Natural killer cell (primary cell): ENCODE data around the gene KRTAP10-6. TPM values are rescaled to one million over a fixed set of nuclear protein-coding genes. Genes with fewer than 3 reads are reported as not detected.
A peak's percentile ranks its signal among the peaks of the same experiment; 100 is the strongest.
"Not testable (repeated sequence)": the region's sequence is repeated elsewhere in the genome, so short reads cannot be mapped to it uniquely, and the experiment has no call there.

ENCODE experiments used
- ATAC-seq, 3 donors: fragments of 150-1000 bp in 2 of 3; fragments of 200-7000 bp in 1 of 3; cut with Tn5 transposase; 1 replicate in 1 of 3; 2 replicates in 2 of 3; pipeline ENCODE4 v1.10.0; 2021; ENCODE audit warnings: mild to moderate bottlenecking in 2 of 3, moderate library complexity in 2 of 3
- DNase-seq, 2 donors: peaks; one replicate each; pipeline versions ENCODE4 v3.0.0 to v3.0.0-alpha.2; 2013 to 2021; ENCODE audit warnings: mixed read lengths in 1 of 2
- H3K27ac ChIP-seq: one replicate; pipeline ENCODE4 v1.5.1; 2013; ENCODE audit warnings: mild to moderate bottlenecking, low read length
- H3K27me3 ChIP-seq: one replicate; pipeline ENCODE4 v1.6.1; 2013; ENCODE audit warnings: low read length; ENCODE audit not compliant: control insufficient read depth, insufficient read depth
- H3K36me3 ChIP-seq: one replicate; pipeline ENCODE4 v1.6.1; 2013; ENCODE audit warnings: low read length; ENCODE audit not compliant: control insufficient read depth, insufficient read depth
- H3K4me1 ChIP-seq: one replicate; pipeline ENCODE4 v1.6.1; 2013; ENCODE audit warnings: low read length; ENCODE audit not compliant: control insufficient read depth, insufficient read depth
- H3K4me3 ChIP-seq: one replicate; pipeline ENCODE4 v1.5.1; 2013; ENCODE audit warnings: low read length
- H3K9me3 ChIP-seq: one replicate; pipeline ENCODE4 v1.6.1; 2013; ENCODE audit warnings: low read length; ENCODE audit not compliant: control insufficient read depth, insufficient read depth
- H3K27ac Mint-ChIP-seq, 2 donors: one replicate each; pipeline ENCODE4 v1.8.0; 2022; ENCODE audit warnings: mild to moderate bottlenecking in 2 of 2, mixed read lengths in 2 of 2, moderate library complexity in 1 of 2
- H3K27me3 Mint-ChIP-seq, 2 donors: one replicate each; pipeline ENCODE4 v1.8.0; 2022; ENCODE audit warnings: low read depth in 2 of 2, mixed read lengths in 2 of 2
- H3K36me3 Mint-ChIP-seq: one replicate; pipeline ENCODE4 v1.8.0; 2022; ENCODE audit warnings: mixed read lengths
- H3K4me1 Mint-ChIP-seq, 2 donors: one replicate each; pipeline ENCODE4 v1.8.0; 2022; ENCODE audit warnings: mixed read lengths in 2 of 2
- H3K4me3 Mint-ChIP-seq: one replicate; pipeline ENCODE4 v1.8.0; 2022; ENCODE audit warnings: mild to moderate bottlenecking, moderate library complexity, mixed read lengths
- H3K9me3 Mint-ChIP-seq, 2 donors: one replicate each; pipeline ENCODE4 v1.8.0; 2022; ENCODE audit warnings: mixed read lengths in 2 of 2
- CTCF ChIP-seq: fragments of 200-600 bp; IDR thresholded peaks from one replicate; pipeline ENCODE4 v1.8.0; 2022; ENCODE audit warnings: antibody characterized with exemption
- WGBS: methylation state at CpG from one replicate; pipeline ENCODE4 v1.1.7; 2013; ENCODE audit warnings: missing lambda C conversion rate; ENCODE audit not compliant: insufficient coverage; 5-methylcytosine and 5-hydroxymethylcytosine counted together
- intact Hi-C: fragments of 100-400 bp; cut with micrococcal nuclease; formaldehyde crosslinking; loops from one replicate; pipeline ENCODE4 v1.14.2; 2022
- total RNA-seq, 4 donors: library from RNA; stranded (reverse); fragments of 120-200 nt in 1 of 4; gene quantifications; one replicate each; pipeline versions ENCODE4 v1.2.3 to v1.2.4, GENCODE V29; 2013 to 2022

Gene KRTAP10-6
- total RNA-seq, 3 donors from 2014 or later (not counting 1 experiment from before 2014, with no cell fraction given) = not detected

DNA sequence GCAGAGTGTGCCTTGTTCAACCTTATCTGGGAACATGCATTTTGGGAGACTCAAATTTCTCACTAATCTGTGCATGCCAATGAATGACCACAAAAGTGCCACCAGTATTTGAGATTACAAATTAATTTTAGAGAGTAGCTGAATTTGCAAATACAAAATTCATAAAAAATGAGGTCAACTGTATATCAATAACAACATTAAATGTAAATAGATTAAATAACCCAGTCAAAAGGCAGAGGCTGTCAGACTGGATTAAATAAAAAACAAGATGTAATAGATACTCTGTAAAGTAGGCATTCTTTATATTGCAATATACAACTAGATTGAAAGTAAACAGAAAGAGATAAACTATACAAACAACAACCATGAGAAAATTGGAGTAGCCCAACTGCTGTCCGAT is 28.2 kb downstream of the KRTAP10-6 start:
- Mint-ChIP-seq H3K27ac (peak overlapping the region in 1 of 2 donors; percentile 61), H3K27me3 (peaks cover 2 to 3% of the 10 kb centered on the region in 2 donors), H3K4me1 (peaks cover 7 to 14% of the 10 kb centered on the region in 2 donors), H3K36me3 (peaks cover 12% of the 10 kb centered on the region), H3K4me3 (no peak overlapping the region), H3K9me3 (peaks cover 3 to 4% of the 10 kb centered on the region in 2 donors)
- Histone ChIP-seq H3K36me3 (no peaks in the 10 kb centered on the region), H3K27me3 (no peaks in the 10 kb centered on the region), H3K9me3 (no peaks in the 10 kb centered on the region), H3K4me3 (no peak overlapping the region), H3K27ac (no peak overlapping the region), H3K4me1 (no peaks in the 10 kb centered on the region)
- no peak for DNase-seq
- TF ChIP-seq CTCF = no peak
- intact Hi-C loops = no loop called here
- WGBS = no CpG with 5 or more reads among the region's 1 CpG
- ATAC-seq = no peak

DNA sequence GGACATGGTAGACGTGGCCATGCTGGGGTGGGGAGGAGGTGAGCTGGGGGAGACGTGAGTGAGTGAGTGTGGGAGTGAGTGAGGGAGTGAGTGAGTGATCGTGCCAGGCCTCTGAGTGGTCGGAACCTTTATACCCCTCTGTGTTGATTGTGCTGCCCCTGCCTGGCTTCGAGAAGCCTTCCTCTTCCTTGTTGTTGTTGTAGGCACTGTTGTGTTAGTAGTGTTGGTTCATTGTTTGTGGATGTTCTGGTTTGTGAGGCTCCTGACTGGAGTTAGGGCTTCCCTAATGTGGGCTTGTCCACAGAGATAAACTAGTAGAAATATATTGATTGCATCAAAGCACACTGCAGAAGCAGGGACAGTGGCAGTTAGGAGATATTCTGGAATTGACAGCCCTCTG is 33.6 kb downstream of the KRTAP10-6 start, which contains the start of gene KRTAP10-3:
Gene KRTAP10-3 (minus strand): TSS at position 101 of the 400 bp plus-strand sequence. CDS start 80 bp downstream, at position 21.
- H3K27me3 ChIP-seq = no peaks in the 10 kb centered on the region
- no peaks in the 10 kb centered on the region for H3K9me3 ChIP-seq
- H3K27ac Mint-ChIP-seq = no peak within 1 kb of the TSS
- H3K4me1 ChIP-seq = no peaks in the 10 kb centered on the region
- DNase-seq = no peak
- peaks cover 3 to 4% of the 10 kb centered on the region in 2 donors for H3K9me3 Mint-ChIP-seq
- H3K4me1 Mint-ChIP-seq = no peaks in the 10 kb centered on the region
- ATAC-seq = no peak
- peaks cover 12% of the 10 kb centered on the region for H3K36me3 Mint-ChIP-seq
- peaks cover 7 to 13% of the 10 kb centered on the region in 2 donors for H3K27me3 Mint-ChIP-seq
- no peak within 1 kb of the TSS for H3K4me3 Mint-ChIP-seq
- H3K36me3 ChIP-seq = no peaks in the 10 kb centered on the region
- H3K27ac ChIP-seq = no peak within 1 kb of the TSS
- WGBS = 81% methylated on average over 5 of the region's 5 CpGs
- TF ChIP-seq CTCF = no peak
- intact Hi-C loops = no loop called here
- H3K4me3 ChIP-seq = no peak within 1 kb of the TSS

- H3K9me3 Mint-ChIP-seq, H3K4me3 ChIP-seq, H3K4me3 Mint-ChIP-seq, H3K27me3 ChIP-seq, H3K4me1 ChIP-seq, H3K27ac ChIP-seq, intact Hi-C loops, ATAC-seq, H3K36me3 ChIP-seq, H3K27ac Mint-ChIP-seq, H3K9me3 ChIP-seq, H3K4me1 Mint-ChIP-seq: not testable (repeated sequence)
- 83% methylated on average over 10 of the region's 10 CpGs for WGBS
- H3K27me3 Mint-ChIP-seq = peaks cover 7 to 13% of the 10 kb centered on the region in 2 donors
- peaks cover 12% of the 10 kb centered on the region for H3K36me3 Mint-ChIP-seq
- DNase-seq = peak in 1 of 2 donors; percentile 10
These were observed 34.0 kb downstream of the KRTAP10-6 start for GRCh38 chr21:44558329-44558675.

DNA sequence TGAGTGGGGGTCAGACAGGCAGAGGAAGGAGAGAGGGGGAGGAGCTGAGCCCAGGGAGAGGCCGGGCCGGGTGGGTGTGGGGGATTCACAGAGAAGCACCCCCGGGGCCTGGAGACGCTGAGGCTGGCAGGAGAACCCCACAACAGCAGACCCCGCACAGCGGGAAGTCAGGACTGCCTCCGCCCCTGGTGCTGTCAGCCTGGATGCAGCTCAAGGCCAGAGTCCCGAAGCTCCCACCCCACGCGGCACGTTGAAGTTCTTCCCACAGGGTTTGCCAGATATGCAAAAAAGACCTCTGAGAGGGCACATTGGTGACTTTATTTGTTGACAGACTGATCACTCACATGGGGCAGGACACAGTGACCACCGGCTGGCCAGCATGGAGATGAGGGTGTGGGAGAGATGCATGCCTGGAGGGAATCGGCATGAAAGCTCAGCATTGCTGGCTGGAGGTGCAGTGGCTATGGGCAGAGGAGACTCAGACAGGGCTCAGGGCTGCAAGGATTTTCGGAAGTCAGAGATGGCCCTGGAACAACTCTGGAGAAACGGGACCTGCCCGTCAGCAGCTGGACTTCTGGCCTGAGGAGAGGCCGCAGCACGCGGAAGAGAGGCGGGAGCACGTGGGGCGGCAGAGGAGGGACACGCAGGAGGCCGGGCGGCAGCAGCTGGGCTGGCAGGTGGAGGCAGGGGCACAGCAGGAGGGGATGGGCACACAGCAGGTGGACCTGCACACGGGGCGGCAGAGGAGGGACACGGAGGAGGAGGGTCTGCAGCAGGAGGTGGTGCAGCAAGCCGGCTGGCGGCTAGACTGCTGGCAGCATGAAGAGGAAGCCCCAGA is 34.6 kb downstream of the KRTAP10-6 start:
- H3K27me3 ChIP-seq = no peaks in the 10 kb centered on the region
- H3K9me3 ChIP-seq = no peaks in the 10 kb centered on the region
- no peaks in the 10 kb centered on the region for H3K36me3 ChIP-seq
- H3K4me3 Mint-ChIP-seq = no peak overlapping the region
- H3K36me3 Mint-ChIP-seq = peaks cover 12% of the 10 kb centered on the region
- no peak for ATAC-seq
- H3K4me1 ChIP-seq = no peaks in the 10 kb centered on the region
- intact Hi-C loops = no loop called here
- H3K27ac Mint-ChIP-seq = no peak overlapping the region
- peaks cover 2 to 3% of the 10 kb centered on the region in 2 donors for H3K9me3 Mint-ChIP-seq
- TF ChIP-seq CTCF = no peak
- peak in 1 of 2 donors; percentile 10 for DNase-seq
- peaks cover 7 to 13% of the 10 kb centered on the region in 2 donors for H3K27me3 Mint-ChIP-seq
- no peaks in the 10 kb centered on the region for H3K4me1 Mint-ChIP-seq
- H3K4me3 ChIP-seq = no peak overlapping the region
- 74% methylated on average over 30 of the region's 30 CpGs for WGBS
- H3K27ac ChIP-seq = no peak overlapping the region
